ENCODE data around the gene ROS1.

Gene ROS1

GRCh38 chr6:117329926-117330325 lies 95.8 kb downstream of the ROS1 start:
- FAIRE-seq: no peak
- TF ChIP-seq POLR2AphosphoS5 (IDR thresholded peaks at IDR 0.05; ENCODE audit: low read depth, low read length) (no peak), POLR2A (IDR thresholded peaks at IDR 0.05; ENCODE audit: low read depth, low read length) (no peak), TAF1 (IDR thresholded peaks at IDR 0.05; ENCODE audit: borderline replicate concordance, low read depth, low read length) (no peak)
- no peak for DNase-seq (ENCODE audit: insufficient read length)

GRCh38 chr6:117328500-117328899 lies 97.2 kb downstream of the ROS1 start:
- no peak for DNase-seq (ENCODE audit: insufficient read length)
- no peak for TF ChIP-seq POLR2A (IDR thresholded peaks at IDR 0.05; ENCODE audit: low read depth, low read length)
- no peak for TF ChIP-seq POLR2AphosphoS5 (IDR thresholded peaks at IDR 0.05; ENCODE audit: low read depth, low read length)
- no peak for TF ChIP-seq TAF1 (IDR thresholded peaks at IDR 0.05; ENCODE audit: borderline replicate concordance, low read depth, low read length)
- FAIRE-seq: no peak

- DNase-seq (ENCODE audit: insufficient read length) (no peak), FAIRE-seq (no peak)
- TF ChIP-seq TAF1 (IDR thresholded peaks at IDR 0.05; ENCODE audit: borderline replicate concordance, low read depth, low read length): no peak
- TF ChIP-seq POLR2AphosphoS5 (IDR thresholded peaks at IDR 0.05; ENCODE audit: low read depth, low read length): no peak
- TF ChIP-seq POLR2A (IDR thresholded peaks at IDR 0.05; ENCODE audit: low read depth, low read length): no peak
Measured at GRCh38 chr6:117328005-117328389, 97.7 kb downstream of the ROS1 start.

- no peak for DNase-seq (ENCODE audit: insufficient read length)
- FAIRE-seq: no peak
Measured at GRCh38 chr6:117327149-117328004, 98.4 kb downstream of the ROS1 start.

GRCh38 chr6:117326396-117326795 lies 99.3 kb downstream of the ROS1 start:
- FAIRE-seq (no peak), DNase-seq (ENCODE audit: insufficient read length) (no peak)
- TF ChIP-seq TAF1 (IDR thresholded peaks at IDR 0.05; ENCODE audit: borderline replicate concordance, low read depth, low read length) (no peak), POLR2A (IDR thresholded peaks at IDR 0.05; ENCODE audit: low read depth, low read length) (no peak), POLR2AphosphoS5 (IDR thresholded peaks at IDR 0.05; ENCODE audit: low read depth, low read length) (no peak)

More at GRCh38 chr6:117327149-117328004, 98.4 kb downstream of the ROS1 start:
- TF ChIP-seq POLR2AphosphoS5 (IDR thresholded peaks at IDR 0.05; ENCODE audit: low read depth, low read length): no peak
- TF ChIP-seq POLR2A (IDR thresholded peaks at IDR 0.05; ENCODE audit: low read depth, low read length): no peak
- no peak for TF ChIP-seq TAF1 (IDR thresholded peaks at IDR 0.05; ENCODE audit: borderline replicate concordance, low read depth, low read length)

- FAIRE-seq: no peak
- DNase-seq (ENCODE audit: insufficient read length): no peak
Measured at GRCh38 chr6:117317261-117317660, 108.5 kb downstream of the ROS1 start.

GRCh38 chr6:117311726-117312125 lies 114.0 kb downstream of the ROS1 start:
- TF ChIP-seq POLR2AphosphoS5 (IDR thresholded peaks at IDR 0.05; ENCODE audit: low read depth, low read length) (no peak), POLR2A (IDR thresholded peaks at IDR 0.05; ENCODE audit: low read depth, low read length) (no peak), TAF1 (IDR thresholded peaks at IDR 0.05; ENCODE audit: borderline replicate concordance, low read depth, low read length) (no peak)
- FAIRE-seq: no peak
- DNase-seq (ENCODE audit: insufficient read length): no peak

More at GRCh38 chr6:117317261-117317660, 108.5 kb downstream of the ROS1 start:
- no peak for TF ChIP-seq POLR2A (IDR thresholded peaks at IDR 0.05; ENCODE audit: low read depth, low read length)

- DNase-seq (ENCODE audit: insufficient read length): no peak
- TF ChIP-seq POLR2A (IDR thresholded peaks at IDR 0.05; ENCODE audit: low read depth, low read length) (no peak), POLR2AphosphoS5 (IDR thresholded peaks at IDR 0.05; ENCODE audit: low read depth, low read length) (no peak), TAF1 (IDR thresholded peaks at IDR 0.05; ENCODE audit: borderline replicate concordance, low read depth, low read length) (no peak)
- no peak for FAIRE-seq
Measured at GRCh38 chr6:117311310-117311709, 114.4 kb downstream of the ROS1 start.

GRCh38 chr6:117309611-117310010 lies 116.1 kb downstream of the ROS1 start:
- TF ChIP-seq TAF1 (IDR thresholded peaks at IDR 0.05; ENCODE audit: borderline replicate concordance, low read depth, low read length): no peak
- FAIRE-seq: no peak
- DNase-seq (ENCODE audit: insufficient read length): no peak

GRCh38 chr6:117309069-117309468 lies 116.7 kb downstream of the ROS1 start:
- FAIRE-seq (no peak), DNase-seq (ENCODE audit: insufficient read length) (no peak)
- TF ChIP-seq POLR2AphosphoS5 (IDR thresholded peaks at IDR 0.05; ENCODE audit: low read depth, low read length) (no peak), TAF1 (IDR thresholded peaks at IDR 0.05; ENCODE audit: borderline replicate concordance, low read depth, low read length) (no peak), POLR2A (IDR thresholded peaks at IDR 0.05; ENCODE audit: low read depth, low read length) (no peak)

- TF ChIP-seq TAF1 (IDR thresholded peaks at IDR 0.05; ENCODE audit: borderline replicate concordance, low read depth, low read length) (no peak), POLR2A (IDR thresholded peaks at IDR 0.05; ENCODE audit: low read depth, low read length) (no peak), POLR2AphosphoS5 (IDR thresholded peaks at IDR 0.05; ENCODE audit: low read depth, low read length) (no peak)
- no peak for FAIRE-seq
- DNase-seq (ENCODE audit: insufficient read length): no peak
Measured at GRCh38 chr6:117307655-117308054, 118.1 kb downstream of the ROS1 start.

GRCh38 chr6:117306227-117306790 lies 119.4 kb downstream of the ROS1 start:
- FAIRE-seq (no peak), DNase-seq (ENCODE audit: insufficient read length) (no peak)
- TF ChIP-seq POLR2AphosphoS5 (IDR thresholded peaks at IDR 0.05; ENCODE audit: low read depth, low read length) (no peak), POLR2A (IDR thresholded peaks at IDR 0.05; ENCODE audit: low read depth, low read length) (no peak)

All from GM12892 (cell line).